Measurements from ENCODE around the gene RAB42.

DNA sequence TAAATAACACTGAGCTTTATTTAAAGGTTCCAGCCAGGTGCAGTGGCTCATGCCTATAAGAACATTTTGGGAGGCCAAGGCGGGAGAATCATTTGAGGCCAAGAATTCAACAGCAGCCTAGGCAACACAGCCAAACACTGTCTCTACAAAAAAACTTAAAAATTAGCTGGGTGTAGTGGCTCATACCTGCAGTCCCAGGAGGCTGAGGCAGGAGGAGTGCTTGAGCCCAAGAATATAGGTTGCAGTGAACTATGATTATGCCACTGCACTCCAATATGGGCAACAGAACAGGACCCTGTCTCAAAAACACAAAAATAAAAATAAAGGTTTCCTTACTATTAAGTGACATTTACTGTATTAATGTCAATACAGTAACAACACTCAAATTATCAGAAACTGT is 48.7 kb downstream of the RAB42 start:
- TF ChIP-seq POLR2A (IDR thresholded peaks at IDR 0.05): no peak
- TF ChIP-seq, protein P1, sequence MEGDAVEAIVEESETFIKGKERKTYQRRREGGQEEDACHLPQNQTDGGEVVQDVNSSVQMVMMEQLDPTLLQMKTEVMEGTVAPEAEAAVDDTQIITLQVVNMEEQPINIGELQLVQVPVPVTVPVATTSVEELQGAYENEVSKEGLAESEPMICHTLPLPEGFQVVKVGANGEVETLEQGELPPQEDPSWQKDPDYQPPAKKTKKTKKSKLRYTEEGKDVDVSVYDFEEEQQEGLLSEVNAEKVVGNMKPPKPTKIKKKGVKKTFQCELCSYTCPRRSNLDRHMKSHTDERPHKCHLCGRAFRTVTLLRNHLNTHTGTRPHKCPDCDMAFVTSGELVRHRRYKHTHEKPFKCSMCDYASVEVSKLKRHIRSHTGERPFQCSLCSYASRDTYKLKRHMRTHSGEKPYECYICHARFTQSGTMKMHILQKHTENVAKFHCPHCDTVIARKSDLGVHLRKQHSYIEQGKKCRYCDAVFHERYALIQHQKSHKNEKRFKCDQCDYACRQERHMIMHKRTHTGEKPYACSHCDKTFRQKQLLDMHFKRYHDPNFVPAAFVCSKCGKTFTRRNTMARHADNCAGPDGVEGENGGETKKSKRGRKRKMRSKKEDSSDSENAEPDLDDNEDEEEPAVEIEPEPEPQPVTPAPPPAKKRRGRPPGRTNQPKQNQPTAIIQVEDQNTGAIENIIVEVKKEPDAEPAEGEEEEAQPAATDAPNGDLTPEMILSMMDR (IDR thresholded peaks at IDR 0.05): peak in 2 of 7 experiments; percentile 10 to 13

Data from stomach (tissue), 4 donors.